B cell (primary cell): ENCODE measurements around the gene IL1RL2. TPM values are rescaled to one million over a fixed set of nuclear protein-coding genes. Genes with fewer than 3 reads are reported as not detected.

Experiments
- ATAC-seq: fragments of 200-7000 bp; cut with Tn5 transposase; one replicate; pipeline ENCODE4 v1.10.0; 2021; ENCODE audit warnings: low read depth, mild to moderate bottlenecking, moderate number of reproducible peaks, moderate library complexity
- CTCF ChIA-PET: fragments of 350-600 bp; sonication (Branson Sonifier 250); formaldehyde crosslinking; loops from one replicate; lab custom pipeline; 2021; ENCODE audit warnings: antibody characterized with exemption, inconsistent platforms; lab: Charles Lee
- POLR2A ChIA-PET: fragments of 350-600 bp; sonication (Branson Sonifier 250); formaldehyde crosslinking; loops from one replicate; lab custom pipeline; 2021; ENCODE audit warnings: antibody characterized with exemption; lab: Charles Lee
- DNase-seq: peaks from one replicate; pipeline ENCODE4 v3.0.0; 2013
- H2AFZ ChIP-seq: 2 replicates; pipeline ENCODE4 v1.6.1; 2012; ENCODE audit warnings: mild to moderate bottlenecking, low read depth, low read length; ENCODE audit not compliant: insufficient read depth, poor library complexity, severe bottlenecking
- H3K27ac ChIP-seq, 2 donors: 1 replicate in 1 of 2; 2 replicates in 1 of 2; pipeline ENCODE4 v1.5.1; 2012 to 2013; ENCODE audit warnings: low read length in 2 of 2, mild to moderate bottlenecking in 2 of 2, moderate library complexity in 1 of 2
- H3K27me3 ChIP-seq, 4 experiments: fragments of 200-600 bp in 1 of 4; sonication (generic) in 1 of 4; replicated peaks in 1 of 4; 1 replicate in 2 of 4; 2 replicates in 2 of 4; pipeline versions ENCODE4 v1.6.1 to v1.7.0; 2013 to 2016; ENCODE audit warnings: low read length in 3 of 4, mild to moderate bottlenecking in 2 of 4, mixed read lengths in 1 of 4, moderate library complexity in 1 of 4; ENCODE audit not compliant: insufficient read depth in 4 of 4, control insufficient read depth in 3 of 4; ENCODE audit errors: control extremely low read depth in 1 of 4
- H3K36me3 ChIP-seq, 2 experiments: replicated peaks in 1 of 2; 1 replicate in 1 of 2; 2 replicates in 1 of 2; pipeline versions ENCODE4 v1.6.1 to v1.7.1; 2013; ENCODE audit warnings: low read length in 1 of 2; ENCODE audit not compliant: insufficient read depth in 2 of 2, control insufficient read depth in 1 of 2; ENCODE audit errors: control extremely low read depth in 1 of 2, extremely low read depth in 1 of 2
- H3K4me1 ChIP-seq, 2 donors: fragments of 200-600 bp in 1 of 2; sonication (generic) in 1 of 2; 1 replicate in 1 of 2; 2 replicates in 1 of 2; pipeline versions ENCODE4 v1.5.1 to v1.6.1; 2013 to 2017; ENCODE audit warnings: low read length in 2 of 2; ENCODE audit not compliant: control insufficient read depth in 2 of 2, insufficient read depth in 2 of 2
- H3K4me2 ChIP-seq: replicated peaks from 2 replicates; pipeline ENCODE3; 2012; ENCODE audit warnings: mild to moderate bottlenecking, low read depth, low read length; ENCODE audit not compliant: poor library complexity, severe bottlenecking
- H3K4me3 ChIP-seq, 5 experiments: fragments of 200-600 bp in 1 of 5; sonication (generic) in 1 of 5; 1 replicate in 3 of 5; 2 replicates in 2 of 5; pipeline versions ENCODE4 v1.5.1 to v1.7.0; 2011 to 2016; ENCODE audit warnings: low read length in 4 of 5, mild to moderate bottlenecking in 4 of 5, low read depth in 2 of 5, control low read depth in 1 of 5, moderate library complexity in 1 of 5; ENCODE audit not compliant: insufficient read depth in 1 of 5; ENCODE audit errors: control extremely low read depth in 1 of 5, extremely low read depth in 1 of 5
- H3K79me2 ChIP-seq: fragments of 200-600 bp; sonication (generic); one replicate; pipeline ENCODE4 v1.6.0; 2016; ENCODE audit warnings: low read length; ENCODE audit not compliant: control insufficient read depth, insufficient read depth
- H3K9ac ChIP-seq: fragments of 200-600 bp; sonication (generic); 2 replicates; pipeline ENCODE4 v1.6.1; 2017; ENCODE audit warnings: mild to moderate bottlenecking, low read length, moderate library complexity
- H3K9me3 ChIP-seq, 3 donors: one replicate each; pipeline versions ENCODE4 v1.6.1 to v1.7.1; 2013; ENCODE audit warnings: low read length in 2 of 3; ENCODE audit not compliant: control insufficient read depth in 2 of 3, insufficient read depth in 1 of 3; ENCODE audit errors: control extremely low read depth in 1 of 3
- H4K20me1 ChIP-seq: 2 replicates; pipeline ENCODE4 v1.6.0; 2012; ENCODE audit warnings: mild to moderate bottlenecking, low read length; ENCODE audit not compliant: insufficient read depth, control insufficient read depth, poor library complexity, severe bottlenecking
- H3K27ac Mint-ChIP-seq: one replicate; pipeline ENCODE4 v1.8.0; 2021; ENCODE audit warnings: mixed read lengths
- H3K27me3 Mint-ChIP-seq: one replicate; pipeline ENCODE4 v1.8.0; 2021; ENCODE audit warnings: mixed read lengths
- H3K4me1 Mint-ChIP-seq: one replicate; pipeline ENCODE4 v1.8.0; 2021; ENCODE audit warnings: mixed read lengths
- H3K4me3 Mint-ChIP-seq: one replicate; pipeline ENCODE4 v1.8.0; 2021; ENCODE audit warnings: mixed read lengths
- H3K9me3 Mint-ChIP-seq: one replicate; pipeline ENCODE4 v1.8.0; 2022; ENCODE audit warnings: mixed read lengths; ENCODE audit not compliant: insufficient read depth
- EZH2 ChIP-seq: IDR thresholded peaks from 2 replicates; pipeline ENCODE4 v1.6.1; 2012; ENCODE audit warnings: borderline replicate concordance, low read depth, mild to moderate bottlenecking, moderate library complexity, low read length; ENCODE audit not compliant: insufficient read depth, poor library complexity, severe bottlenecking
- WGBS: methylation state at CpG from one replicate; pipeline ENCODE4 v1.1.5; 2013; ENCODE audit warnings: missing lambda C conversion rate; ENCODE audit not compliant: insufficient coverage; 5-methylcytosine and 5-hydroxymethylcytosine counted together
- intact Hi-C: fragments of 100-400 bp; cut with micrococcal nuclease; formaldehyde crosslinking; loops from one replicate; pipeline ENCODE4 v1.10.0; 2022
- polyA plus RNA-seq: library from polyadenylated mRNA; depleted of rRNA; stranded (reverse); fragments of >200 nt; gene quantifications from 2 replicates; pipeline ENCODE4 v1.2.3, GENCODE V29; 2012
- total RNA-seq, 2 donors: library from RNA; stranded (reverse); fragments of 120-200 nt in 1 of 2; gene quantifications; 1 replicate in 1 of 2; 2 replicates in 1 of 2; pipeline versions ENCODE4 v1.2.3 to v1.2.4, GENCODE V29; 2013 to 2022
- TF ChIP-seq, protein P1 (sequence below): fragments of 200-600 bp; IDR thresholded peaks from one replicate; pipeline ENCODE4 v1.8.0; 2022; ENCODE audit warnings: antibody characterized with exemption, mild to moderate bottlenecking

IL1RL2 gene
- total and polyA plus RNA-seq, 2 donors (not counting 1 experiment from before 2014, with no cell fraction given): not detected

DNA sequence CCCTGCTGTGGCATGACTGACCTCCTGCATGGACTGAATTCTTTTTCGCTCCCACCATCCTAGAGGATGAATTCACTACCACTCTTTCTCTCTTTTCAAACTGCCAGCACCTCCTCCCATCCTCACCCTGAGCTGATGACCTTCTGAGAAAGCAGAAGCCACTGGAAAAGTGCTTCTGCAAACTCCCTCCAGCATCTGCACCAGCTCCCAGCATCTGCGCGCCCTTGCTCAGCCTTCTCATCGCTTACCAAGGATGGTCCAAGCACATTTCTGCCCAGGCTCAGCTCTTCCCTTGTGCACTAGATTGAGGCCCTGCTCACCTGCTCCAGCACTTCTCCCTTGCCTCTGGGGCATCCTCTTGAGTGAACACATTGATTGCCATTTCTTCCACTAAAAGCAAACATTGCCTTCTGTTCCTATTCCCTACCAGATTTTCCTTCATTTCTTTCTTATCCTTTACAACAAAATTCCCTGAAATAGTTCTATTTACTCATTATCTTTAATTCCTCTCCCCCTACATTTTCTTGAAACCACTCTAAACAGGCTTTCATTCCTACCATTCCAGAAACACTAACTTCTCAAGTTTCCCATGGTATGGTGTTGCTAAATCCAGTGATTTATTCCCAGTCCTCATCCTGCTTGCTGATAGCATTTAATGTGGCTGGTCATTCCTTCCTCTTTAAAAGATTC is 81.8 kb downstream of the IL1RL2 start:
- Histone ChIP-seq H3K27me3 (peaks cover 0 to 7% (median 0%) of the 10 kb centered on the region in 4 experiments), H3K27ac (no peak overlapping the region), H3K9ac (no peak overlapping the region), H3K4me3 (no peak overlapping the region), H4K20me1 (no peaks in the 10 kb centered on the region), H3K9me3 (no peaks in the 10 kb centered on the region), H3K4me1 (no peaks in the 10 kb centered on the region), H3K79me2 (no peaks in the 10 kb centered on the region), H3K4me2 (no peak overlapping the region), H2AFZ (no peak overlapping the region), H3K36me3 (no peaks in the 10 kb centered on the region)
- no peaks in the 10 kb centered on the region for H3K4me1 Mint-ChIP-seq
- CTCF ChIA-PET: no interaction called here
- peaks cover 22% of the 10 kb centered on the region for H3K27me3 Mint-ChIP-seq
- ATAC-seq (no peak), DNase-seq (no peak)
- POLR2A ChIA-PET: no interaction called here
- intact Hi-C loops: no loop called here
- no peak overlapping the region for H3K4me3 Mint-ChIP-seq
- H3K27ac Mint-ChIP-seq: no peak overlapping the region
- no peaks in the 10 kb centered on the region for H3K9me3 Mint-ChIP-seq
- TF ChIP-seq EZH2: no peak
- TF ChIP-seq, protein P1, sequence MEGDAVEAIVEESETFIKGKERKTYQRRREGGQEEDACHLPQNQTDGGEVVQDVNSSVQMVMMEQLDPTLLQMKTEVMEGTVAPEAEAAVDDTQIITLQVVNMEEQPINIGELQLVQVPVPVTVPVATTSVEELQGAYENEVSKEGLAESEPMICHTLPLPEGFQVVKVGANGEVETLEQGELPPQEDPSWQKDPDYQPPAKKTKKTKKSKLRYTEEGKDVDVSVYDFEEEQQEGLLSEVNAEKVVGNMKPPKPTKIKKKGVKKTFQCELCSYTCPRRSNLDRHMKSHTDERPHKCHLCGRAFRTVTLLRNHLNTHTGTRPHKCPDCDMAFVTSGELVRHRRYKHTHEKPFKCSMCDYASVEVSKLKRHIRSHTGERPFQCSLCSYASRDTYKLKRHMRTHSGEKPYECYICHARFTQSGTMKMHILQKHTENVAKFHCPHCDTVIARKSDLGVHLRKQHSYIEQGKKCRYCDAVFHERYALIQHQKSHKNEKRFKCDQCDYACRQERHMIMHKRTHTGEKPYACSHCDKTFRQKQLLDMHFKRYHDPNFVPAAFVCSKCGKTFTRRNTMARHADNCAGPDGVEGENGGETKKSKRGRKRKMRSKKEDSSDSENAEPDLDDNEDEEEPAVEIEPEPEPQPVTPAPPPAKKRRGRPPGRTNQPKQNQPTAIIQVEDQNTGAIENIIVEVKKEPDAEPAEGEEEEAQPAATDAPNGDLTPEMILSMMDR: no peak
- 94% methylated on average over 4 of the region's 4 CpGs for WGBS

DNA sequence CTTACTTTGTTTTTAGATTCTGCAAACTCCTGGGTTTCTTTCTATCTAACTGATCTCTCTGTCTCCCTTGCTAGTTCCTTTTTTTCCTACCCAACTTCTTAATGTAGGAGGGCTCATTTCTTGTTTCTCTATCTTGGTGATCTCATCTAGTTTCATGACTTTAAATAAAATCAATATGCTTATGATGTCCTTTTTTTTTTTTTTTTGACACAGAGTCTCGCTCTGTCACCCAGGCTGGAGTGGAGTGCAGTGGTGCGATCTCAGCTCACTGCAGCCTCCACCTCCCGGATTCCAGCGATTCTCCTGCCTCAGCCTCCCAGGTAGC is 82.3 kb downstream of the IL1RL2 start:
- CTCF ChIA-PET: no interaction called here
- DNase-seq: no peak
- no peaks in the 10 kb centered on the region for H3K79me2 ChIP-seq

More for the DNA sequence above, 82.3 kb downstream of the IL1RL2 start:
- H2AFZ ChIP-seq: no peak overlapping the region
- H3K4me1 ChIP-seq: no peaks in the 10 kb centered on the region
- no peaks in the 10 kb centered on the region for H3K36me3 ChIP-seq
- H3K4me1 Mint-ChIP-seq: no peaks in the 10 kb centered on the region
- intact Hi-C loops: no loop called here
- ATAC-seq: no peak
- no peak overlapping the region for H3K27ac ChIP-seq
- no peaks in the 10 kb centered on the region for H3K9me3 Mint-ChIP-seq
- H4K20me1 ChIP-seq: no peaks in the 10 kb centered on the region
- WGBS: no CpG with 5 or more reads among the region's 4 CpGs
- no peak overlapping the region for H3K27ac Mint-ChIP-seq
- no peak overlapping the region for H3K9ac ChIP-seq
- H3K4me2 ChIP-seq: no peak overlapping the region
- H3K27me3 ChIP-seq: peaks cover 0 to 9% (median 2%) of the 10 kb centered on the region in 4 experiments
- H3K9me3 ChIP-seq: no peaks in the 10 kb centered on the region
- H3K4me3 Mint-ChIP-seq: no peak overlapping the region
- H3K27me3 Mint-ChIP-seq: peaks cover 22% of the 10 kb centered on the region
- TF ChIP-seq, protein P1: no peak
- TF ChIP-seq EZH2: no peak
- POLR2A ChIA-PET: no interaction called here
- no peak overlapping the region for H3K4me3 ChIP-seq
